Measurements from ENCODE around the gene ATP1B2.
"Not testable (repeated sequence)": the region's sequence is repeated elsewhere in the genome, so short reads cannot be mapped to it uniquely, and the experiment has no call there.

ATP1B2 gene

GRCh38 chr17:7650509-7651096 lies at the start of gene ATP1B2:
Gene ATP1B2, plus strand, starts transcription at chr17:7650926. Its CDS starts 593 bp downstream, at chr17:7651519.
- no peak for FAIRE-seq

- FAIRE-seq, result no peak
Observed at GRCh38 chr17:7606280-7606679, 44.4 kb upstream of the ATP1B2 start.

GRCh38 chr17:7610641-7611040 lies 40.1 kb upstream of the ATP1B2 start:
- no peak for FAIRE-seq

- FAIRE-seq, result no peak
Observed at GRCh38 chr17:7611635-7612293, 39.0 kb upstream of the ATP1B2 start.

GRCh38 chr17:7612294-7612640 lies 38.5 kb upstream of the ATP1B2 start:
- FAIRE-seq, result no peak

- no peak for FAIRE-seq
Observed at GRCh38 chr17:7613769-7614424, 36.8 kb upstream of the ATP1B2 start.

- FAIRE-seq, result peak; percentile 14
Observed at GRCh38 chr17:7614425-7615264, 36.1 kb upstream of the ATP1B2 start, which contains the start of gene FXR2. Gene FXR2, minus strand, starts transcription at chr17:7614897. Its CDS starts 365 bp downstream, at chr17:7614532.

- FAIRE-seq, result no peak
Observed at GRCh38 chr17:7615265-7615747, 35.4 kb upstream of the ATP1B2 start.

GRCh38 chr17:7618608-7619007 lies 32.1 kb upstream of the ATP1B2 start:
- FAIRE-seq, result no peak

GRCh38 chr17:7620835-7621234 lies 29.9 kb upstream of the ATP1B2 start:
- no peak for FAIRE-seq

- FAIRE-seq, result no peak
Observed at GRCh38 chr17:7623661-7624060, 27.1 kb upstream of the ATP1B2 start.

GRCh38 chr17:7625749-7626148 lies 25.0 kb upstream of the ATP1B2 start:
- not testable (repeated sequence) for FAIRE-seq

GRCh38 chr17:7626307-7626706 lies 24.4 kb upstream of the ATP1B2 start:
- no peak for FAIRE-seq

- no peak for FAIRE-seq
Observed at GRCh38 chr17:7626956-7627249, 23.8 kb upstream of the ATP1B2 start.

- FAIRE-seq, result no peak
Observed at GRCh38 chr17:7627250-7628121, 23.2 kb upstream of the ATP1B2 start, which contains the start of gene SAT2. Gene SAT2, minus strand, starts transcription at chr17:7627821. Its CDS starts 186 bp downstream, at chr17:7627635.

- FAIRE-seq, result no peak
Observed at GRCh38 chr17:7629939-7630571, 20.7 kb upstream of the ATP1B2 start, which contains the start of gene SHBG. Gene SHBG, plus strand, starts transcription at chr17:7630135. Its CDS starts 38 bp downstream, at chr17:7630173.

- FAIRE-seq, result no peak
Observed at GRCh38 chr17:7631398-7632380, 19.0 kb upstream of the ATP1B2 start.

- FAIRE-seq, result no peak
Observed at GRCh38 chr17:7632492-7632894, 18.2 kb upstream of the ATP1B2 start.

GRCh38 chr17:7633093-7633492 lies 17.6 kb upstream of the ATP1B2 start:
- FAIRE-seq, result no peak

GRCh38 chr17:7634384-7634783 lies 16.3 kb upstream of the ATP1B2 start:
- no peak for FAIRE-seq

Measured in colon (tissue), 2 donors.